GM23338 (cell line): ENCODE results near the gene CHMP4A.

Experiments
- CTCF ChIP-seq, 2 experiments: fragments of 200-600 bp in 1 of 2; sonication (generic) in 1 of 2; conservative IDR thresholded peaks; 2 replicates each; pipeline versions ENCODE4 v1.5.1 to v1.6.1; 2016 to 2017; ENCODE audit warnings: antibody characterized with exemption in 2 of 2, low read depth in 2 of 2, mild to moderate bottlenecking in 2 of 2, moderate library complexity in 1 of 2
- EZH2 ChIP-seq: fragments of 200-600 bp; sonication (generic); IDR thresholded peaks from one replicate; pipeline ENCODE4 v1.8.0; 2017; ENCODE audit warnings: antibody characterized with exemption, mild to moderate bottlenecking, low read depth; ENCODE audit not compliant: unreplicated experiment
- JUNB ChIP-seq: IDR thresholded peaks from one replicate; pipeline ENCODE4 v1.6.1; 2016; ENCODE audit warnings: antibody characterized with exemption; ENCODE audit not compliant: unreplicated experiment
- POLR2AphosphoS5 ChIP-seq: IDR thresholded peaks from 2 replicates; pipeline ENCODE4 v1.6.1; 2016; ENCODE audit warnings: antibody characterized with exemption, low read depth
- REST ChIP-seq: IDR thresholded peaks from one replicate; pipeline ENCODE4 v1.6.1; 2018; ENCODE audit warnings: antibody characterized with exemption; ENCODE audit not compliant: unreplicated experiment

- TF ChIP-seq CTCF (conservative IDR thresholded peaks at IDR 0.05; ENCODE audit: low read depth in 2 of 2), result no peak
- no peak for TF ChIP-seq EZH2
- no peak for TF ChIP-seq REST
- TF ChIP-seq POLR2AphosphoS5, result no peak
- no peak for TF ChIP-seq JUNB
Measured at GRCh38 chr14:24231263-24232120, 18.2 kb upstream of the CHMP4A start.
